GM12864 (cell line): ENCODE data around the gene KCNG2.

ENCODE experiments used
- DNase-seq: peaks from one replicate; pipeline ENCODE4 v3.0.0-alpha.2; 2011; ENCODE audit warnings: low read depth
- H3K4me3 ChIP-seq: 2 replicates; pipeline ENCODE4 v1.5.1; 2011; ENCODE audit warnings: mild to moderate bottlenecking, low read depth, low read length, control low read depth
- CTCF ChIP-seq: IDR thresholded peaks from 2 replicates; pipeline ENCODE4 v1.5.1; 2011; ENCODE audit warnings: low read depth, mild to moderate bottlenecking, moderate library complexity, low read length, control low read depth, inconsistent platforms; ENCODE audit errors: missing control alignments

The KCNG2 gene

GRCh38 chr18:79883461-79884293 lies 85.9 kb downstream of the KCNG2 start:
- no peak overlapping the region for H3K4me3 ChIP-seq
- TF ChIP-seq CTCF, result no peak
- no peak for DNase-seq

GRCh38 chr18:79884294-79884962 lies 86.7 kb downstream of the KCNG2 start:
- no peak for DNase-seq
- H3K4me3 ChIP-seq, result no peak overlapping the region
- TF ChIP-seq CTCF, result no peak

GRCh38 chr18:79884963-79885728 lies 87.4 kb downstream of the KCNG2 start:
- H3K4me3 ChIP-seq, result no peak overlapping the region
- no peak for TF ChIP-seq CTCF
- no peak for DNase-seq

- DNase-seq, result no peak
- no peak for TF ChIP-seq CTCF
- H3K4me3 ChIP-seq, result no peak overlapping the region
Observed at GRCh38 chr18:79887181-79888000, 89.7 kb downstream of the KCNG2 start.

- DNase-seq, result no peak
- TF ChIP-seq CTCF, result no peak
- H3K4me3 ChIP-seq, result no peak overlapping the region
Observed at GRCh38 chr18:79888016-79888415, 90.3 kb downstream of the KCNG2 start.

GRCh38 chr18:79889569-79889968 lies 91.8 kb downstream of the KCNG2 start:
- no peak overlapping the region for H3K4me3 ChIP-seq
- no peak for TF ChIP-seq CTCF
- no peak for DNase-seq
